K562 (cell line): ENCODE data around the gene HSF4. TPM values are rescaled to one million over a fixed set of nuclear protein-coding genes. Genes with fewer than 3 reads are reported as not detected.

Source experiments
- ATAC-seq: fragments of 200-7000 bp; cut with Tn5 transposase; 3 replicates; pipeline ENCODE4 v1.9.1; 2020; ENCODE audit warnings: moderate library complexity
- BruUV-seq: library from RNA; stranded (reverse); fragments of 400-500 nt; replicated peaks from 2 replicates; lab custom pipeline; 2021; lab: Mats Ljungman, UMichigan
- CTCF ChIA-PET: fragments of 300-600 bp; formaldehyde crosslinking; extraction: SDS; loops from one replicate; lab custom pipeline; 2021; ENCODE audit warnings: low intra/inter-chr PET ratio; lab: Yijun Ruan, JAX
- POLR2A ChIA-PET: fragments of 300-600, 350-650 bp; sonication (Branson Sonifier 250); formaldehyde crosslinking; extraction: SDS; loops from one replicate; lab custom pipeline; 2021; ENCODE audit warnings: antibody characterized with exemption, inconsistent platforms; lab: Yijun Ruan, JAX
- DNase-seq, 4 experiments: peaks; one replicate each; pipeline versions ENCODE4 v3.0.0 to v3.0.0-alpha.2; 2011 to 2018; ENCODE audit warnings: low spot score in 3 of 4, mixed read lengths in 3 of 4; ENCODE audit errors: extremely low read depth in 1 of 4
- FAIRE-seq: peaks from 2 replicates; lab custom pipeline; 2011; peaks lifted over from hg19 to GRCh38; lab: Jason Lieb, UNC
- H2AFZ ChIP-seq: 2 replicates; pipeline ENCODE4 v1.6.0; 2011; ENCODE audit warnings: low read depth, low read length, control low read depth, inconsistent platforms
- H3K27ac ChIP-seq: fragments of 200-600 bp; 3 replicates; pipeline ENCODE4 v1.8.0; 2011; ENCODE audit warnings: low read depth, mild to moderate bottlenecking, control low read depth, inconsistent platforms, low read length, moderate library complexity, mixed read lengths; ENCODE audit errors: extremely low read depth
- H3K27me3 ChIP-seq, 2 experiments: fragments of 300-600 bp in 1 of 2; 2 replicates in 1 of 2; 3 replicates in 1 of 2; pipeline versions ENCODE4 v1.6.0 to v1.8.0; 2011; ENCODE audit warnings: inconsistent platforms in 2 of 2, low read length in 2 of 2, mild to moderate bottlenecking in 1 of 2, mixed read lengths in 1 of 2, moderate library complexity in 1 of 2; ENCODE audit not compliant: control insufficient read depth in 2 of 2, insufficient read depth in 2 of 2
- H3K36me3 ChIP-seq: fragments of 300-600 bp; 3 replicates; pipeline ENCODE4 v1.8.0; 2011; ENCODE audit warnings: mild to moderate bottlenecking, low read length, inconsistent platforms; ENCODE audit not compliant: control insufficient read depth, insufficient read depth
- H3K4me1 ChIP-seq, 2 experiments: fragments of 200-600 bp in 1 of 2; replicated peaks in 1 of 2; 2 replicates in 1 of 2; 3 replicates in 1 of 2; pipeline versions ENCODE4 v1.5.1 to v1.8.0; 2011; ENCODE audit warnings: inconsistent platforms in 2 of 2, low read length in 2 of 2, mild to moderate bottlenecking in 1 of 2, mixed read lengths in 1 of 2, moderate library complexity in 1 of 2; ENCODE audit not compliant: control insufficient read depth in 2 of 2, insufficient read depth in 2 of 2
- H3K4me2 ChIP-seq: 2 replicates; pipeline ENCODE4 v1.6.1; 2011; ENCODE audit warnings: low read length, control low read depth, inconsistent platforms, mixed read lengths; ENCODE audit not compliant: insufficient read depth
- H3K4me3 ChIP-seq: fragments of 200-600 bp; sonication (generic), shearing (Covaris generic); 2 replicates; pipeline ENCODE4 v1.5.1; 2016; ENCODE audit warnings: control low read depth, inconsistent platforms
- H3K79me2 ChIP-seq: fragments of 200-600 bp; 3 replicates; pipeline ENCODE4 v1.8.0; 2011; ENCODE audit warnings: low read length, inconsistent platforms; ENCODE audit not compliant: control insufficient read depth, insufficient read depth
- H3K9ac ChIP-seq, 2 experiments: 2 replicates each; pipeline versions ENCODE4 v1.6.0 to v1.6.1; 2011; ENCODE audit warnings: low read depth in 2 of 2, low read length in 2 of 2, control low read depth in 1 of 2, inconsistent platforms in 1 of 2, mild to moderate bottlenecking in 1 of 2, mixed read lengths in 1 of 2; ENCODE audit not compliant: insufficient read depth in 1 of 2
- H3K9me1 ChIP-seq: one replicate; pipeline ENCODE4 v1.6.0; 2011; ENCODE audit warnings: inconsistent platforms, mild to moderate bottlenecking, low read length, moderate library complexity; ENCODE audit not compliant: control insufficient read depth, insufficient read depth
- H3K9me3 ChIP-seq: replicated peaks from 2 replicates; pipeline ENCODE4 v1.5.1; 2011; ENCODE audit warnings: low read depth, low read length, inconsistent platforms; ENCODE audit not compliant: control insufficient read depth, insufficient read depth
- H4K20me1 ChIP-seq: replicated peaks from 2 replicates; pipeline ENCODE4 v1.6.1; 2011; ENCODE audit warnings: low read length, inconsistent platforms, mixed read lengths; ENCODE audit not compliant: control insufficient read depth, insufficient read depth
- HSF4 ChIP-seq: fragments of 250-450 bp; sonication (Bioruptor Pico); IDR thresholded peaks from 2 replicates; pipeline ENCODE4 v2.1.2; 2022; ENCODE audit warnings: mild to moderate bottlenecking, moderate library complexity, borderline replicate concordance
- RBFOX2 ChIP-seq: fragments of 200-400 bp; formaldehyde crosslinking; IDR thresholded peaks from 2 replicates; pipeline ENCODE4 v1.6.1; 2017; ENCODE audit warnings: low read depth, mild to moderate bottlenecking, low read length, moderate library complexity
- STAT5B ChIP-seq: fragments of 250-450 bp; sonication (Bioruptor Pico); IDR thresholded peaks from 2 replicates; pipeline ENCODE4 v1.8.0; 2021; ENCODE audit warnings: mild to moderate bottlenecking, inconsistent platforms
- WGBS: fragments of 100-300 bp; shearing (Covaris generic); methylation state at CpG from one replicate; pipeline ENCODE4 v1.1.6; 2016; ENCODE audit warnings: low coverage, mixed read lengths; ENCODE audit not compliant: insufficient coverage; ENCODE audit errors: missing lambda C conversion rate; 5-methylcytosine and 5-hydroxymethylcytosine counted together
- in situ Hi-C: fragments of 300-500 bp; cut with MboI; formaldehyde crosslinking; loops from 4 replicates; pipeline ENCODE4 v1.15.0; 2018; ENCODE audit warnings: inconsistent platforms, mixed read lengths
- intact Hi-C: fragments of 100-400 bp; cut with micrococcal nuclease; formaldehyde crosslinking; loops from 2 replicates; pipeline ENCODE4 v1.14.2; 2022
- polyA plus RNA-seq, 8 experiments: library from polyadenylated mRNA; depleted of rRNA in 4 of 8; stranded (reverse) in 5 of 8; unstranded in 3 of 8; fragments of >200 nt; fragmentation: Nextera tagmentation in 2 of 8; fragmentation: Illumina TruSeq in 1 of 8; extraction: Ambion mirVana in 2 of 8; extraction: Trizol in 1 of 8; gene quantifications; 2 replicates each; pipeline versions ENCODE4 v1.2.1 to v1.2.3, GENCODE V29; 2011 to 2014; ENCODE audit warnings: inconsistent platforms in 1 of 8, missing spikeins in 1 of 8
- total RNA-seq, 7 experiments: library from RNA; depleted of rRNA in 6 of 7; stranded (reverse); fragments of >200 nt in 6 of 7; fragmentation: Illumina TruSeq in 2 of 7; extraction: Trizol in 2 of 7; gene quantifications; 2 replicates each; pipeline versions ENCODE4 v1.2.1 to v1.2.3, GENCODE V29; 2011 to 2021; ENCODE audit warnings: low replicate concordance in 1 of 7

HSF4 gene
- total and polyA plus RNA-seq, 9 of the 15 experiments (the other 6 are each of a cell fraction or from before 2014, with no cell fraction given) = 0.50 to 35.4 (median 8.8) TPM; not detected in 1

- intact Hi-C loops = no loop called here
- Histone ChIP-seq H3K4me3 (no peak overlapping the region), H3K4me2 (no peak overlapping the region), H3K9me3 (no peaks in the 10 kb centered on the region), H3K79me2 (no peaks in the 10 kb centered on the region), H3K36me3 (peaks cover 68% of the 10 kb centered on the region; the same call in 2 of the 3 replicates), H3K9ac (no peak overlapping the region; a peak in 1 of 4 replicates), H3K9me1 (peaks cover 2% of the 10 kb centered on the region), H3K27ac (no peak overlapping the region), H3K4me1 (peaks cover 7 to 51% of the 10 kb centered on the region in 2 experiments; a peak in 4 of 5 replicates), H3K27me3 (no peaks in the 10 kb centered on the region), H2AFZ (no peak overlapping the region), H4K20me1 (no peaks in the 10 kb centered on the region; the same call in 1 of the 2 replicates)
- DNase-seq (no peak), ATAC-seq (no peak), FAIRE-seq (no peak)
- BruUV-seq = no TSS peak
- POLR2A ChIA-PET = interaction anchor here (1.0 to 2.2 kb wide), 2 partner anchors 19 to 21 kb away, joined by 3 to 6 read pairs; partner anchors contain the start of gene MATCAP1
- TF ChIP-seq STAT5B (no peak), RBFOX2 (0 out of 2 replicates have a peak, but pooled peaks have one; percentile 3)
- 92% methylated on average over 12 of the region's 12 CpGs for WGBS
- in situ Hi-C loops = no loop called here
- CTCF ChIA-PET = no interaction called here
Measured at GRCh38 chr16:67202426-67202825, 37.9 kb downstream of the HSF4 start.

- peaks cover 10 to 55% of the 10 kb centered on the region in 2 experiments; a peak in 4 of 5 replicates for H3K4me1 ChIP-seq
- H3K27ac ChIP-seq = no peak overlapping the region
- H3K9me3 ChIP-seq = no peaks in the 10 kb centered on the region
- H3K79me2 ChIP-seq = no peaks in the 10 kb centered on the region
- no peak overlapping the region for H3K4me2 ChIP-seq
- H3K9me1 ChIP-seq = peaks cover 3% of the 10 kb centered on the region
- no peaks in the 10 kb centered on the region; the same call in 1 of the 2 replicates for H4K20me1 ChIP-seq
- ATAC-seq = no peak
- in situ Hi-C loops (no loop called here), intact Hi-C loops (no loop called here)
- FAIRE-seq = no peak
- no TSS peak for BruUV-seq
- no peak overlapping the region for H2AFZ ChIP-seq
- no peak overlapping the region for H3K9ac ChIP-seq
- H3K27me3 ChIP-seq = no peaks in the 10 kb centered on the region
- POLR2A ChIA-PET = interaction anchor here (0.6 to 2.2 kb wide), 3 partner anchors 20 to 260 kb away, joined by 3 to 6 read pairs (median 3); partner anchors contain the start of gene MATCAP1
- CTCF ChIA-PET = no interaction called here
- H3K4me3 ChIP-seq = no peak overlapping the region
- peaks cover 62% of the 10 kb centered on the region; the same call in 2 of the 3 replicates for H3K36me3 ChIP-seq
- peak in 1 of 4 experiments; percentile 23 for DNase-seq
- WGBS = 95% methylated on average over 17 of the region's 23 CpGs
- TF ChIP-seq HSF4 (CRISPR knock-in tag) = no peak
- TF ChIP-seq RBFOX2 = 0 out of 2 replicates have a peak, but pooled peaks have one; percentile 11
Measured at GRCh38 chr16:67202956-67203493, 38.5 kb downstream of the HSF4 start.
